NCI-H2081 (cell line): Measurements from ENCODE around the gene DOC2A.

ENCODE experiments used
- DNase-seq, 2 experiments: peaks; one replicate each; lab custom pipeline; 2025; lab: John Stamatoyannopoulos, UW

DOC2A gene

DNA sequence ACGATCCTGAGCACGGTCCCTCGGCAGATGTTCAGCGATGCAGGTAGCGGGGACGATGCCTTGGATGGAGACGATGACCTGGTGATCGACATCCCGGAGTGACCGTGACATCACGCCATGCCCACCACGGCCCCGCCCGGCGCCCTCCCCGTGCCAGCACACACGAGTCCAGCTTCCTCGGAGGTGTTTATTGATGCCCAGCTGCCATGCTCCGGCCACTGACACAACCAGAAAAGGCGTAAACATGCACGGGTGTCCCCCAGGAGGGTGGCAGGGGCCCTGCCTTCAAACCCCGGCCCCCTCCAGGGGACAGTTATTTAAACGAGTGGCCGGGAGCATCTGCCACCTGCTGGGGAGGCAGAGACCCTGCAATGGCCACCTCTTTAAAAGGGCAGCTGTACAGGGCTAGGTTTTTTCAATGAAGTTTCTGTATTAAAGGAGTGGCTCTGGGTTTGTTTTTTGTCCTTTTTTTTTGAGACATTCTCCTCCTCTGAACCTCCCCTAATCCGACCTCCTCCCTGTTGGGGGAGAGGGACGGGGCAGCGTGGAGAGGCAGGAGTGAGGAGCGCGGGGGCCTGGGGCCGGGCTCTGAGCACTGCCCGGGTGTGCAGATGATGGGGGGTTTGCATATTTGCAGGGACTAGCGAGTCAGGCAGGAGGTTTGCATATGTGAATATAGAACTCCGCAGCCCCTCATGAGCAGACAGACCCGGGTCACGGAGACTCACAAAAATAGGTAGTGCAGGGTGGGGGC, 5.3 kb downstream of the DOC2A start:
- DNase-seq, result peak in 1 of 2 experiments; percentile 6

DNA sequence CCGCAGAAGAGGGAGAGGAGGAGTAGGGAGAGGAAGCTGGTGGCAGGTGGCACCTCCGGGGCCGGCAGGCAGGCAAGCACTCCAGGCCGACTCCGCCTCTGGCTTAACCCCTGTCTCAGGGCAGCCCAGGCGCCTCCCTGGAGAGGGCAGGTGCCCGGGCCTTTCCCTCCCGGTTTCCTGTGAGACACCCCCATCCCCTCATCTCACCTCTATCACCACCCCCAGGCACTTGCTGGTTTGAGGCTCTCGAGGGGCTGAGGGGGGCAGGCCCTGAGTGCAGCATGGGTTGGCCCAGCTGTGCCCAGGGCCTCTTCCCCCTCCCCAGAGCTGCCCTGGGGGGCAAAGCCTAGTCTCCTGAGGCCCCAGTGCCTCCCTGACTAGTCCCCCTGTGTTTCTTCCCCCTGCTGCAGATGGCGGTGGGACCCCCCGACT, 6.0 kb downstream of the DOC2A start:
- DNase-seq, result peak; percentile 9 to 36

DNA sequence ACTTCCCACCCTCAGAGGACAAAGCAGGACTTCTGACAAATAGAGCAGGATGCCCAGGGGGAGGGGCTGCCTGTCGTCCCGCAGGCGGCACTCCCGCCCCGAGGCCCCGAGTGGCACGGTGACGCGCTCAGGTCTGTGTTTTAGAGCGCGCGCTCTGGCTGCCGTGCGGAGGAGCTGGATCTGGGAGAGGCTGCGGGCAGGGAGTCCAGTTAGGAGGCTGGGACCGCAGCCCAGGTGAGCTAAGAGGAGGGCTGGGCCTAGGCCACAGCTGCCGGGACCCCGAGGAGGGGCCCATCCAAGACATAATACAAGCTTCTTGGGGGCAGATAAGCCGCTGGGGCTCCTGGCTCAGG, 6.4 kb downstream of the DOC2A start:
- peak; percentile 28 to 45 for DNase-seq

DNA sequence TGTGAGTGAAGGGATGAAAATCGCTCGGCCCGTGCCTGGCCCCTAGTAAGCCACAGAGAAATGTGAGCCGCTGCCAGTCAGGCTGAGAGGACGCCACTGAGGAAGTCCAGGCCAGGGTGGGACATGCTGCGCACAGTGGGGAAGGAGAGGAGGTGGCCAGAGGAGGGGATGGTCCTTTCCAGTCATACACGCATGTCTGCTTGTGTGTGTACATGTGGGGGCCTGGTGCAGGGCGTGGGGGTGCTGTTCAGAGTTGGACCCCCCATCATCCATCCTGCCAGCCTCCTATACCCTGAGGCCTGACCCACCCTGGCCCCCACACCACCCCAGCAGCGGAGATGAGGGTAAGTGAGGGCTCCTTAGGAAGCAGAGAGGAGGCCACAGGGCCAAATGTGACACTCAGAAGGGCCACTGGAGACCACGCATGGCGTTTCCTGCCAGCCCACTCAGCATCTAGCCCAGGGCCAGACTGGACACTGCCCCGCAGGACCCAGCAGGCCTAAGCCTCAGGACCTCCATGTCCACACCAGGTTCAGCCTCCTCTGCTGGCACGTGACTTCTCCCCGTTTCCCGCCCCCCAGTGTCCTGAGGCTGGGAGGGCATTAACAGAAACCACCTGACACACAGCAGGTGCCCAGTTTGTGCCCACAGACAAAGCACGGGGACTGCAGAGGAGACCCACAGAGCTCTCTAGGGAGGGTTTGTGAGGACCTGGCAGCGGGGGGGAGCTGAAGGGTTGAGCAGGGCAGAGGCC, 7.0 kb downstream of the DOC2A start:
- DNase-seq, result no peak

DNA sequence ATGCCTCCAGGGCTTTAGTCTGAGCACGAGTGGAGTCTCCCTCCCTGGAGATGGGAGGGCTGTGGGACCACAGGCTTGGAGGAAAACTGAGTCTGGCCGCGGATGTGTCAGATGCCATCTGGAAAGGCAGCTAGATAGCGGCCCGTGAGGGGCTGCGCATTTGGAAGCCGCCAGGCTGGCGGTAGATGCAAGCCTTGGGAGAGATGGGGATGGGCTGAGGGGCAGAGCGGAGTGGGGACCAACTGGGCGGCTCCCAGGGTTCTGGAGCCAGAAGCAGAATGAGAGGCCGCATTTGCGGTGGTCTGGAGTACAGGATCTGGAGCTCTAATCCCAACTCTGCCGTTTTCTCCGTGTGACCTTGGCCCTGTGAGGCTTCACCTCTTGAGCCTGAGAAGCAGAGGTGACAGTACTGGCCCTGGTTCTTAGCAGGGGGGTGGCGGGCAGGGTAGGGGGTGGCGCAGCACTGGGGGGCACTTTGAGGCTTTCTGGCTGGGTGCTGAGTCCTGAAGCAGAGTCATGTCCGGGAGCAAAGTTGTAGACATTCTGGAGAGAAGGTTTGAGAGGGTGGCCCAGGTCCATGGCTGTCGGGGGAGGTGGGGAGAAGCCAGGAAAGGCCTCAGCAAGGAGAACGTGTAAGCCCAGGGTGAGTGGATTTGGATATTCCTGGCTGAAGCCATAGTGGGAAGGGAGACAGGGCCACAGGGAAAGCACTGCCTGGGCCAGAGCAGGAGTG, 8.0 kb downstream of the DOC2A start:
- no peak for DNase-seq

DNA sequence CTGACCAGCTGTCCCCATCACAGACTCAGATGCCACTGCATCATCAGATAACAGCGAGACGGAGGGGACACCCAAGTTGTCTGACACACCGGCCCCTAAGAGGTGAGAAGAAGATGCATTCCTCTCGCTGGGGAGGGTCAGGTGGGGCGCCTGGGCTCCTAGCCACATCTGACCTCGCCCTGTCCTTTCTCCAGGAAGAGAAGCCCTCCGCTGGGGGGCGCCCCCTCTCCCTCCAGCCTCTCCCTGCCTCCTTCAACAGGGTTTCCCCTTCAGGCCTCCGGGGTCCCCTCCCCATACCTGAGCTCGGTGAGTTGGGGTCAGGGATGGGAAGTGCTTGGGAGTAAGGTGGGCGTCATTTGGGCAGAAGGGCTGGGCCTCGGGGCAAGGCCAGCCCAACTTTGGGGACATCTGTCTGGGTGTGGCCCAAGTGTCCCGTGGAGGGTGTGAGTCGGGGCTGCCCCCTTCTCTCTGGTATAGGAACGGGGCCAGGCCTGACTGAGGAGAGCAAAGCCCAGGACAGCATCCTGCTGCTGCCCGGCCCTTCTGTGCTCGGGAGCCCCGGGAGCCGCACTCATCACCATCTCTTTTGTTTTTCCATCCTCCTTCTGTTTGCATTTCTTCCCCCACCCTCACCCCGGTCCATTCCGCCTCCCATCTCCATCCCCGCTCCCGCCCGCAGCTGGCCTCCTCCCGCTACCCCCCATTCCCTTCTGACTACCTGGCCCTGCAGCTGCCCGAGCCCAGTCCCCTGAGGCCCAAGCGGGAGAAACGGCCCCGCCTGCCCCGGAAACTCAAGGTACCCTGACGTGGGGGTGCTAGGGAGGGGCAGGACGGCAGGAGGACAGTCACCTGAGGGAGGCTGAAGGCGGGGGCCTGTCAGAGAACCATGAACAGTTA, 9.8 kb downstream of the DOC2A start:
- no peak for DNase-seq

DNA sequence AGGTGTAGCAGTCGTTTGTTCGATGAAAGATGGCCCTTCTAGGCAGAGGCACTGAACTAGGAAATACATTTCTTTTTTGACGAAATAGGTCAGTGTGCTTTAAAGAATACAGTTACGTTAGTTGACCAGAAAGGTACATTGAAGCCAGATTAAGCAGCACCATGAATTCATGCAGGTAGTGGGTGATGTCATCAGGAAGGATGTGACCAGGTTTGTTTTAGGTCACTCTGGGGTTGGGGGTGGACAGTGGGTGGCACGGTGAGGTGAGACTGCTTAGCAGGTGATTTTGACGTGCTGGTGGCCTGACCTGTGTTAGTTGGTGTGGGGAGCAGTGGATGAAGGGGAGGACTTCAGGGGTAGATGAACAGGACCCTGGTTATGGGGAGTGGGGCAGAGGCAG, 11.2 kb downstream of the DOC2A start:
- no peak for DNase-seq

GRCh38 chr16:29996766-29997250, 14.0 kb downstream of the DOC2A start:
- DNase-seq, result no peak

DNA sequence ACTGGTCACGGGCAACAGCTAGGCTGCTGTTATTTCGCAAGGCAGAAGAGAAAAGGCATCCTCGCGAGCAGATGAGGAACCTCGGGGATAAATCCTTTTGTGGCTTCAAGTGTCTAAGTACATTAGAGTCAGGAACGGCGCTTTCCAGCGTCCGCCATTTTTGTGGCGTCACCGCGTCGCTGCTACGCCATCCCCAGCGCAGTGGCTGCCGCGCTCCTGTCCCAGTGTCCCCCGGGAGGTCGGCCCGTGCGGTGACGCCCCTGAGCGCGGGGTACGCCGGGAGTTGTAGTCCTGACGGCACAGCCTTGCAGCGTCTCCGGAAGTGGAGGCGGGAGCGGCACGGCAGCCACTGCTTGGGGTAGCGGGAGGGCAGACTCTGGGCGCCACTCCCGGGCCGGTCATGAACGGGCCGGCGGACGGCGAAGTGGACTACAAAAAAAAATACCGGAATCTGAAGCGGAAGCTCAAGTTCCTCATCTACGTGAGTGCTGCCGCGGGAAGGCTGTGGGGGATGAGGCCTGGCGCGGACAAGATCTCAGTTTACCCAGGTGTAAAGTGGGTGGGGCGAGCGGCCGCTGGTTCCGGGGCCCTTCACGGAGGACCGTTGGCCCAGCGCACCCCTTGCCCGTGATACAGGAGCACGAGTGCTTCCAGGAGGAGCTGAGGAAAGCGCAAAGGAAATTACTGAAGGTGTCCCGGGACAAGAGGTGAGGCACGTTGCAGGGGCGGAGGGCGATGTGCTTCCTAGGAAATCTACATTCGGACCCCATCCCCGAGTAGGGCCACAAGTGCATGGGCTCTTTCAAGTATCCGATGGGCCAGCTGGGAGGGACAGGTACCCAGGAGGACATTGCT, 14.7 kb downstream of the DOC2A start, which contains the start of gene INO80E:
Gene INO80E, plus strand, starts transcription at position 331 of the 855 bp plus-strand sequence. Its CDS starts 70 bp downstream, at position 401.
- DNase-seq, result peak; percentile 90 to 94

DNA sequence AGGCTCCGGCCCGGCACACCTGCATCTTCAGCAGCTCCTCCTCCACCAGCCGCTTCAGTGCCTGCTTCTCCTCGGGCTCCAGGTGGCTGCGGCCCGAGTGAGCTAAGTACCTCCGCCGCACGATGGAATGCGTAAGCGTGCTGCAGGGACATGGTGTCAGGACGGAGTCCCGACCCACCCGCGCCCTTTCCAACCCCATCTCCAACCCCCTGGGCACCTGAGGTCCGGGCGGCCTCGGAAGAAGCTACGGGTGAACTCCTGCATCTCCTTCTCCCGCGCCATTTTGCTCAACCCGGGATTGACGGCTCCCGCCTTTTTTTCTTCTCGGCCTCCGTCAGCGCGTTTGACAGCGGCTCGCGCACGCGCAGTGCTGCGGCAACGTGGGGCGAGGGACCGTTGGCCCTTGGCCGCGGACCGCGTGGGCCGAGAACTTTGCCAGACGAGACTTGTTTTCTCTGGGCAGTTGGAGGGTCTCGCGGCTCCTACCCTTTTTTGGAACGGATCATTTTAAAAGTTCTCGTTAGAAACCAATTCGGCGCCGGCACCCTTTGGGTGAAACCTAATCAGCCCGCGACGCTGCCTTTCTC, 15.4 kb downstream of the DOC2A start, which contains the start of gene HIRIP3:
Gene HIRIP3, minus strand, starts transcription at position 294 of the 587 bp plus-strand sequence. Its CDS starts 12 bp downstream, at position 282.
- DNase-seq, result peak; percentile 61 to 76

GRCh38 chr16:29994600-29995323, 16.1 kb downstream of the DOC2A start:
- DNase-seq, result peak; percentile 41 to 55

DNA sequence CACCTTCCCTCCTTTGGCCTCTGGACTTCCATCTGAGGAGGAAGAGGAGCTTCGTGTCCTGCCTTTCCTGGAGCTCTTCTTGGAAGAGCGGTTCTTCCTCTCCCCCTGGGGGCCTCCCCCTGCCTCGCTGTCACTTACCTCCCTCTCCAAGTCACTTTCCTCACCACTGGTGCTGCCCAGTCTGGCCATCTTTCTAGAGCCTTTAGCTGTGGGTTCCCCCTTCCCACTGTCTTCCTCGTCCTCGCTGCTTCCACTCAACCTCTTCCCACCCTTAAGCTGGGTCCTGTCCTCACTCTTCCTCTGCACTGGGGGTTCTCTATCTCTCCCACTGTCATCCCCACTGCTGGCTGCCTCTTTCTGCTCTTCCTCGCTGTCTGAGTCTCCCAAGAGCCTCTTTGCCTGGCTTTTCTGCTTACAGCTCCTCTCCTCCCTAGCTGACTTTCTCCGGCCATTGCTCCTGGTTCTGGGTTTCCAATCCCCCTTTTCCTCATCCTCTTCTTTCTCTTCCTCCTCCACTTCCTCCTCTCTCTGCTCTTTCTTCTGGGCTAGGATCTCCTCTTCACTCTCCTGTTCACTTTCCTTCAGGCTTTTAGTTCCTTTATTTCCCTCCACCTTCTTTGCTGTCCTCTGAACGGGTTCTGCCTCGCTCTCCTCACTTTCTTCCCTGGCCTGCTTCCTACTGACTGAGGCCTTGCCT, 16.8 kb downstream of the DOC2A start:
- no peak for DNase-seq

- no peak for DNase-seq
Observed at GRCh38 chr16:29993191-29993902, 17.5 kb downstream of the DOC2A start.

GRCh38 chr16:29992344-29992967, 18.4 kb downstream of the DOC2A start:
- DNase-seq, result no peak

DNA sequence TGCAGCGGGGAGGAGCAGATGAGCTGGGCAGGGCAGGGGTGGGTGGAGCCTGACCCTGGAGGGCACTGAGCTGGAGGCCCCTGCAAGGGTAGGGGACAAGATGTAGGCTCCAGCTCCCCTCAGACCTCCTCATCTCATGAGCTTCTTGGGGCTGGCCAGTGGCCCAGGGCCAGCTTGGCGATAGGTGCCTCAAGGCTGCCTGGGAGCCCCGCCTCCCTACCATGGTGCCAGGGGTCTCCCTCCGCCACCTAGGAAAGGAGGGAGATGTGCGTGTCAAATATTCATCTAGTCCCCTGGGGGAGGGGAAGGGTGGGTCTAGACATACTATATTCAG, 19.3 kb downstream of the DOC2A start:
- no peak for DNase-seq

- DNase-seq, result no peak
Observed at GRCh38 chr16:29990883-29991570, 19.8 kb downstream of the DOC2A start.

- no peak for DNase-seq
Observed at GRCh38 chr16:29990034-29990433, 20.8 kb downstream of the DOC2A start.
